Measurements from ENCODE around the gene KDM4C. TPM values are rescaled to one million over a fixed set of nuclear protein-coding genes. Genes with fewer than 3 reads are reported as not detected.

KDM4C gene
- total and polyA plus RNA-seq, 10 donors, result 11.1 to 85.5 (median 61.9) TPM

DNA sequence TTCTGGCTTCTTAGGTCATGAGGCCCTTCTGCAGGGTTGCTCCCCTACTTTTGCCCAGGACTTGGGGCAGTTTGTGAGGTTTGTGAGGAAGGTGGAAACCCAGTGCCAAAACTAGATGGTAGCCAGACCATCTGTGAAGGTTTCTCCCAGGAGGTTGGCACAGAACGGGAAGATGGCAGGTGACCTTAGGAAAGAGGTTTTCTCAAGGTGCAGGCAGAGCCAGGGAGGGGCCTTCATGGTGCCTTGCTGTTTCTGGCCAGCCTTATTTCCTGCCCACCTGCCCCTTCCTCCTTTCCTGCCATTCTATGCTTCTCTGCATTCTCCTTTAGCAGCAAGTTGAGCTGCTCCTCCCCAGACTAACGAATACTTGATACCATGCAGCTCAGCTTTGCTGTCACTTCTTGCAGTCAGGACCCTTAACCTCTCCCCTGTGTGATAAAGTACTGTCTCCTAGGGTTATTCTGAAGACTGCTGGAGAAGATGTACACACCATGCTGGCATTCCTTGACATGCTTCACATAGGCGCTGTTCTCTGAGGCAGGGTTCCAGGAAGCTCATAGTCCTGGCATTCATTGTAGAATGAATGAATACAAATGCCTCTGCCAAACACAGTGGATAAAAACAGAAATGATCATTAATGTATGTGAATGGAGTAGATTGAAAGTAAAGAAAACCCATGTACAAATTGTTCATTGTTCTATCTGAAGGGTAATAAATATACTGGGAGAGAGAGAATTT is 154.3 kb downstream of the KDM4C start:
- intact Hi-C loops (cut with DNase I; ENCODE audit: low total_unique reads), result no loop called here
- H3K9me3 ChIP-seq, result no peaks in the 10 kb centered on the region
- no peaks in the 10 kb centered on the region for H3K27me3 ChIP-seq (replicated peaks in 1 of 7)
- TF ChIP-seq POLR2A (IDR thresholded peaks at IDR 0.05) (no peak), POLR2AphosphoS5 (IDR thresholded peaks at IDR 0.05) (no peak)
- TF ChIP-seq, protein P1, sequence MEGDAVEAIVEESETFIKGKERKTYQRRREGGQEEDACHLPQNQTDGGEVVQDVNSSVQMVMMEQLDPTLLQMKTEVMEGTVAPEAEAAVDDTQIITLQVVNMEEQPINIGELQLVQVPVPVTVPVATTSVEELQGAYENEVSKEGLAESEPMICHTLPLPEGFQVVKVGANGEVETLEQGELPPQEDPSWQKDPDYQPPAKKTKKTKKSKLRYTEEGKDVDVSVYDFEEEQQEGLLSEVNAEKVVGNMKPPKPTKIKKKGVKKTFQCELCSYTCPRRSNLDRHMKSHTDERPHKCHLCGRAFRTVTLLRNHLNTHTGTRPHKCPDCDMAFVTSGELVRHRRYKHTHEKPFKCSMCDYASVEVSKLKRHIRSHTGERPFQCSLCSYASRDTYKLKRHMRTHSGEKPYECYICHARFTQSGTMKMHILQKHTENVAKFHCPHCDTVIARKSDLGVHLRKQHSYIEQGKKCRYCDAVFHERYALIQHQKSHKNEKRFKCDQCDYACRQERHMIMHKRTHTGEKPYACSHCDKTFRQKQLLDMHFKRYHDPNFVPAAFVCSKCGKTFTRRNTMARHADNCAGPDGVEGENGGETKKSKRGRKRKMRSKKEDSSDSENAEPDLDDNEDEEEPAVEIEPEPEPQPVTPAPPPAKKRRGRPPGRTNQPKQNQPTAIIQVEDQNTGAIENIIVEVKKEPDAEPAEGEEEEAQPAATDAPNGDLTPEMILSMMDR (IDR thresholded peaks at IDR 0.05 in 8 of 11, conservative IDR thresholded peaks at IDR 0.05 in 3 of 11), result no peak
- peaks cover 0 to 27% (median 3%) of the 10 kb centered on the region in 6 donors for H3K4me1 ChIP-seq
- no peaks in the 10 kb centered on the region for H3K36me3 ChIP-seq
- H3K4me3 ChIP-seq, result no peak overlapping the region
- WGBS, 5 donors, result 73 to 88% (median 78%) methylated on average over 3 of the region's 3 CpGs
- DNase-seq, result no peak
- no peak overlapping the region for H3K27ac ChIP-seq

DNA sequence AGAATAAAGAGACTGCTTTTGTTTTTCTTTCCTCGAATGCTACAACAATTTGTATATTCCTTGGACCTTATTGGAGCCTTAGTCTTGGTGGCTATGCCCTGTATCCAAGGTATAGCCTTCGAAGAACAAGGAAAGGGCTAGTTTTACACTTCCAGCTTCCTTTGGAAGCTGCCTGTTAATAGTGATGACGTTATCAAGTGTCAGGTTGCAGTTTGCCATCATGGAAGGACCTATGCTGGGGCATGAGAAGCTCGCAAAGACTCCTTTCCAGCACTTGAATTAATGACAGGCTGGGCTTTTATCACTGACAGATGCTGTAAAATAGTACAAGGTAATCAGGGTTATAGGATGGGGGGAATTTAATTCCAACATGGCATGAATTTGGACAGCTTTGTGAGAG is 157.9 kb downstream of the KDM4C start:
- 88 to 91% (median 91%) methylated on average over 4 of the region's 4 CpGs for WGBS, 5 donors

GRCh38 chr9:6917162-6917561 is 159.4 kb downstream of the KDM4C start:
- Histone ChIP-seq H3K4me1 (peaks cover 0 to 34% (median 7%) of the 10 kb centered on the region in 6 donors), H3K27me3 (replicated peaks in 1 of 7) (no peaks in the 10 kb centered on the region), H3K4me3 (no peak overlapping the region), H3K27ac (no peak overlapping the region), H3K9me3 (no peaks in the 10 kb centered on the region), H3K36me3 (peaks cover 0 to 9% (median 0%) of the 10 kb centered on the region in 6 donors)
- TF ChIP-seq, protein P1 (IDR thresholded peaks at IDR 0.05 in 8 of 11, conservative IDR thresholded peaks at IDR 0.05 in 3 of 11), result no peak
- TF ChIP-seq POLR2AphosphoS5 (IDR thresholded peaks at IDR 0.05) (no peak), POLR2A (IDR thresholded peaks at IDR 0.05) (no peak)
- DNase-seq, result no peak
- intact Hi-C loops (cut with DNase I; ENCODE audit: low total_unique reads), result no loop called here

More for the DNA sequence above, 157.9 kb downstream of the KDM4C start:
- DNase-seq, result no peak
- Histone ChIP-seq H3K27ac (no peak overlapping the region), H3K4me1 (peaks cover 0 to 32% (median 5%) of the 10 kb centered on the region in 6 donors), H3K27me3 (replicated peaks in 1 of 7) (no peaks in the 10 kb centered on the region), H3K4me3 (no peak overlapping the region), H3K36me3 (no peaks in the 10 kb centered on the region), H3K9me3 (no peaks in the 10 kb centered on the region)
- intact Hi-C loops (cut with DNase I; ENCODE audit: low total_unique reads), result no loop called here
- TF ChIP-seq POLR2A (IDR thresholded peaks at IDR 0.05) (no peak), POLR2AphosphoS5 (IDR thresholded peaks at IDR 0.05) (no peak)
- TF ChIP-seq, protein P1 (IDR thresholded peaks at IDR 0.05 in 8 of 11, conservative IDR thresholded peaks at IDR 0.05 in 3 of 11), result no peak

GRCh38 chr9:6920041-6920440 is 162.3 kb downstream of the KDM4C start:
- intact Hi-C loops (cut with DNase I; ENCODE audit: low total_unique reads), result no loop called here

More at GRCh38 chr9:6920041-6920440, 162.3 kb downstream of the KDM4C start:
- TF ChIP-seq POLR2AphosphoS5 (IDR thresholded peaks at IDR 0.05), result no peak
- no peak for TF ChIP-seq POLR2A (IDR thresholded peaks at IDR 0.05)
- TF ChIP-seq, protein P1 (IDR thresholded peaks at IDR 0.05 in 8 of 11, conservative IDR thresholded peaks at IDR 0.05 in 3 of 11), result no peak
- Histone ChIP-seq H3K4me1 (peaks cover 0 to 46% (median 11%) of the 10 kb centered on the region in 6 donors), H3K27ac (no peak overlapping the region), H3K9me3 (no peaks in the 10 kb centered on the region), H3K4me3 (no peak overlapping the region), H3K27me3 (replicated peaks in 1 of 7) (no peaks in the 10 kb centered on the region), H3K36me3 (peaks cover 0 to 19% (median 0%) of the 10 kb centered on the region in 6 donors)
- DNase-seq, result no peak
